Activated T-cell treated with anti-CD3 and anti-CD28 coated beads, Interleukin-2, amount 50 U/mL, for 1 hour (primary cell): ENCODE measurements around the gene TNK2.

ENCODE experiments used
- DNase-seq: peaks from one replicate; pipeline ENCODE4 v3.0.0-alpha.2; 2020

The TNK2 gene

GRCh38 chr3:195897853-195898415 is 10.4 kb downstream of the TNK2 start:
- no peak for DNase-seq

- no peak for DNase-seq
These were observed 11.1 kb downstream of the TNK2 start for GRCh38 chr3:195897081-195897852.

- DNase-seq: no peak
These were observed 11.8 kb downstream of the TNK2 start for GRCh38 chr3:195896361-195897080.

GRCh38 chr3:195895861-195896360 is 12.4 kb downstream of the TNK2 start:
- peak; percentile 79 for DNase-seq

- peak; percentile 70 for DNase-seq
These were observed 13.1 kb downstream of the TNK2 start for GRCh38 chr3:195895078-195895860.

GRCh38 chr3:195893916-195894465 is 14.4 kb downstream of the TNK2 start:
- DNase-seq: no peak

- no peak for DNase-seq
These were observed 14.8 kb downstream of the TNK2 start for GRCh38 chr3:195893516-195893915.

- DNase-seq: no peak
These were observed 15.3 kb downstream of the TNK2 start for GRCh38 chr3:195893044-195893395.

- DNase-seq: no peak
These were observed 16.0 kb downstream of the TNK2 start for GRCh38 chr3:195892105-195893043.

GRCh38 chr3:195891431-195892104 is 16.8 kb downstream of the TNK2 start:
- no peak for DNase-seq

GRCh38 chr3:195889870-195890295 is 18.5 kb downstream of the TNK2 start:
- no peak for DNase-seq

- DNase-seq: no peak
These were observed 19.1 kb downstream of the TNK2 start for GRCh38 chr3:195888981-195889869.

GRCh38 chr3:195888311-195888761 is 20.0 kb downstream of the TNK2 start:
- no peak for DNase-seq

GRCh38 chr3:195887670-195888069 is 20.7 kb downstream of the TNK2 start:
- no peak for DNase-seq

GRCh38 chr3:195886181-195887141 is 21.9 kb downstream of the TNK2 start:
- DNase-seq: no peak

- DNase-seq: no peak
These were observed 23.1 kb downstream of the TNK2 start for GRCh38 chr3:195885036-195885891.

GRCh38 chr3:195884691-195885035 is 23.7 kb downstream of the TNK2 start:
- DNase-seq: no peak

GRCh38 chr3:195883801-195884200 is 24.6 kb downstream of the TNK2 start:
- no peak for DNase-seq
